Bronchial epithelial cell (primary cell): ENCODE data around the gene C4BPA. TPM values are rescaled to one million over a fixed set of nuclear protein-coding genes. Genes with fewer than 3 reads are reported as not detected.
A peak's percentile ranks its signal among the peaks of the same experiment; 100 is the strongest.

Source experiments
- DNase-seq: peaks from one replicate; pipeline ENCODE4 v3.0.0-alpha.2; 2010; ENCODE audit warnings: low read depth
- FAIRE-seq: peaks from 2 replicates; lab custom pipeline; 2011; peaks lifted over from hg19 to GRCh38; lab: Jason Lieb, UNC
- H3K27me3 ChIP-seq: 2 replicates; pipeline ENCODE4 v1.5.1; 2011; ENCODE audit warnings: low read length; ENCODE audit not compliant: control insufficient read depth, insufficient read depth
- H3K36me3 ChIP-seq: 2 replicates; pipeline ENCODE4 v1.5.1; 2011; ENCODE audit warnings: low read length; ENCODE audit not compliant: control insufficient read depth, insufficient read depth
- H3K4me3 ChIP-seq: 2 replicates; pipeline ENCODE4 v1.5.1; 2011; ENCODE audit warnings: mild to moderate bottlenecking, low read depth, low read length, control low read depth
- CTCF ChIP-seq: IDR thresholded peaks from 2 replicates; pipeline ENCODE4 v1.5.1; 2011; ENCODE audit warnings: mild to moderate bottlenecking, moderate library complexity, low read length, control low read depth, inconsistent platforms; ENCODE audit not compliant: insufficient read depth, severe bottlenecking
- total RNA-seq: library from RNA; depleted of rRNA; stranded (reverse); fragments of >200 nt; gene quantifications from 2 replicates; pipeline ENCODE4 v1.2.1, GENCODE V29; 2014

The C4BPA gene
- total RNA-seq: not detected in 2 replicates

GRCh38 chr1:207103892-207104373 is at the start of gene C4BPA:
Gene C4BPA, plus strand, starts transcription at chr1:207104233. Its CDS starts 8,793 bp downstream, at chr1:207113026.
- Histone ChIP-seq H3K36me3 (no peaks in the 10 kb centered on the region), H3K4me3 (no peak within 1 kb of the TSS), H3K27me3 (peaks cover 2% of the 10 kb centered on the region)
- peak; percentile 27 for DNase-seq
- TF ChIP-seq CTCF: no peak
- FAIRE-seq: no peak

GRCh38 chr1:207054491-207054890 is 49.5 kb upstream of the C4BPA start:
- peaks cover under 1% of the 10 kb centered on the region for H3K36me3 ChIP-seq
- no peak for TF ChIP-seq CTCF
- DNase-seq (no peak), FAIRE-seq (no peak)
- H3K4me3 ChIP-seq: no peak overlapping the region
- H3K27me3 ChIP-seq: no peaks in the 10 kb centered on the region

- no peak for FAIRE-seq
- TF ChIP-seq CTCF: no peak
- no peak for DNase-seq
Observed at GRCh38 chr1:207055386-207056001, 48.5 kb upstream of the C4BPA start.

GRCh38 chr1:207056673-207057072 is 47.4 kb upstream of the C4BPA start:
- TF ChIP-seq CTCF: no peak
- H3K36me3 ChIP-seq: peaks cover 7% of the 10 kb centered on the region
- DNase-seq: no peak
- FAIRE-seq: no peak
- H3K4me3 ChIP-seq: no peak overlapping the region
- no peaks in the 10 kb centered on the region for H3K27me3 ChIP-seq

More at GRCh38 chr1:207055386-207056001, 48.5 kb upstream of the C4BPA start:
- H3K36me3 ChIP-seq: peaks cover 4% of the 10 kb centered on the region
- no peaks in the 10 kb centered on the region for H3K27me3 ChIP-seq
- H3K4me3 ChIP-seq: no peak overlapping the region

- no peaks in the 10 kb centered on the region for H3K27me3 ChIP-seq
- H3K4me3 ChIP-seq: no peak overlapping the region
- H3K36me3 ChIP-seq: peaks cover 9% of the 10 kb centered on the region
- FAIRE-seq (no peak), DNase-seq (no peak)
- no peak for TF ChIP-seq CTCF
Observed at GRCh38 chr1:207058252-207058651, 45.8 kb upstream of the C4BPA start.
